Tibial nerve (tissue), 4 donors: ENCODE data around the gene ZBTB1.

Source experiments
- EP300 ChIP-seq, 2 donors: sonication (generic); formaldehyde crosslinking; IDR thresholded peaks; one replicate each; pipeline ENCODE4 v1.6.1; 2017; ENCODE audit warnings: antibody characterized with exemption in 2 of 2, mild to moderate bottlenecking in 1 of 2
- TF ChIP-seq, protein P1 (sequence below), 5 experiments: fragments of 200-600 bp in 3 of 5; fragments of 450-650 bp in 2 of 5; sonication (generic) in 3 of 5; IDR thresholded peaks; one replicate each; pipeline ENCODE4 v1.5.1; 2016 to 2019; ENCODE audit warnings: antibody characterized with exemption in 5 of 5, mild to moderate bottlenecking in 3 of 5, moderate library complexity in 2 of 5

DNA sequence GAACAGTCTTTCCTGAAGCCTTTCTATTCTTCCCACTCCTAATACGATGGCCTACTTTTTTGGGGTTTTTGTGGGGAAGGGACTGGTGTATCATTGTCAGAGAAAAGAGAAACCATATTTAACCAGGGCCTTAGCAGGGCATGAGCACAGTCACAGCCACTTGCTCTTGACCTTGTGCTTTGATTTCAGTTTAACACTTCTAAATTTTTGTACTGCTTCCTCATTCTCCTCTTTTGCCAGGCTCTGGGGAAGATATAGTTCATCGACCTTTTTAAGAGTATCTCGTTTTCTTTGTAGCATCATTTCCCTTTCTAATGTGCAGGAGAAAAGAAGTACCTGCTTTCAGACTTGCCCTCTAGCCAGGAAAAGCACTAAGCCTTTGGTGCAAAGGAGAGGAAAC is 2.2 kb downstream of the ZBTB1 start:
- TF ChIP-seq, protein P1, sequence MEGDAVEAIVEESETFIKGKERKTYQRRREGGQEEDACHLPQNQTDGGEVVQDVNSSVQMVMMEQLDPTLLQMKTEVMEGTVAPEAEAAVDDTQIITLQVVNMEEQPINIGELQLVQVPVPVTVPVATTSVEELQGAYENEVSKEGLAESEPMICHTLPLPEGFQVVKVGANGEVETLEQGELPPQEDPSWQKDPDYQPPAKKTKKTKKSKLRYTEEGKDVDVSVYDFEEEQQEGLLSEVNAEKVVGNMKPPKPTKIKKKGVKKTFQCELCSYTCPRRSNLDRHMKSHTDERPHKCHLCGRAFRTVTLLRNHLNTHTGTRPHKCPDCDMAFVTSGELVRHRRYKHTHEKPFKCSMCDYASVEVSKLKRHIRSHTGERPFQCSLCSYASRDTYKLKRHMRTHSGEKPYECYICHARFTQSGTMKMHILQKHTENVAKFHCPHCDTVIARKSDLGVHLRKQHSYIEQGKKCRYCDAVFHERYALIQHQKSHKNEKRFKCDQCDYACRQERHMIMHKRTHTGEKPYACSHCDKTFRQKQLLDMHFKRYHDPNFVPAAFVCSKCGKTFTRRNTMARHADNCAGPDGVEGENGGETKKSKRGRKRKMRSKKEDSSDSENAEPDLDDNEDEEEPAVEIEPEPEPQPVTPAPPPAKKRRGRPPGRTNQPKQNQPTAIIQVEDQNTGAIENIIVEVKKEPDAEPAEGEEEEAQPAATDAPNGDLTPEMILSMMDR (IDR thresholded peaks at IDR 0.05): no peak
- no peak for TF ChIP-seq EP300 (IDR thresholded peaks at IDR 0.05)
